ENCODE measurements around the gene CDC40.
"Not testable (repeated sequence)": the region's sequence is repeated elsewhere in the genome, so short reads cannot be mapped to it uniquely, and the experiment has no call there.

Gene CDC40

DNA sequence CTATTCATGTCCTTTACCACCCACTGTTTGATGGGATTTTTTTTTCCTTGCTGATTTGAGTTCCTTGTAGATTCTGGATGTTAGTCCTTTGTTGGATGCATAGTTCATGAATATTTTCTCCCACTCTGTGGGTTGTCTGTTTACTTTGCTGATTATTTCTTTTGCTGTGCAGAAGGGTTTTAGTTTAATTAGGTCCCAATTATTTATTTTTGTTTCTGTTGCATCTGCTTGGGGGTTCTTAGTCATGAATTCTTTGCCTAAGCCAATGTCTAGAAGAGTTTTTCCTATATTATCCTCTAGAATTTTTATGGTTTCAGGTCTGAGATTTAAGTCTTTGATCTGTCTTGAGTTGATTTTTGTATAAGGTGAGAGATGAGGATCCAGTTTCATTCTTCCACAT, 92.6 kb downstream of the CDC40 start:
- DNase-seq, result not testable (repeated sequence)

- no peak for DNase-seq
Observed at GRCh38 chr6:110277100-110277665, 97.0 kb downstream of the CDC40 start.
